ENCODE results near the gene MTA3.

Gene MTA3

GRCh38 chr2:42568401-42569115 is at the start of gene MTA3:
MTA3 (plus strand) TSS chr2:42568632; CDS start chr2:42568746, 114 bp downstream.
- Mint-ChIP-seq H3K27me3 (no peaks in the 10 kb centered on the region), H3K27ac (peak within 1 kb of the TSS; percentile 92), H3K4me1 (peaks cover 27% of the 10 kb centered on the region), H3K9me3 (no peaks in the 10 kb centered on the region), H3K4me3 (peak within 1 kb of the TSS; percentile 93), H3K36me3 (peaks cover 2% of the 10 kb centered on the region)
- peak; percentile 48 to 63 for DNase-seq (ENCODE audit: low spot score in 2 of 2)
- peak; percentile 64 for ATAC-seq (ENCODE audit: low read depth)

GRCh38 chr2:42519624-42520023 is 48.8 kb upstream of the MTA3 start:
- DNase-seq (ENCODE audit: low spot score in 2 of 2): no peak
- Mint-ChIP-seq H3K36me3 (no peaks in the 10 kb centered on the region), H3K27me3 (no peaks in the 10 kb centered on the region), H3K4me1 (peaks cover 2% of the 10 kb centered on the region), H3K27ac (no peak overlapping the region), H3K9me3 (peaks cover 2% of the 10 kb centered on the region), H3K4me3 (no peak overlapping the region)
- ATAC-seq (ENCODE audit: low read depth): no peak

GRCh38 chr2:42522035-42522434 is 46.4 kb upstream of the MTA3 start:
- no peak overlapping the region for H3K27ac Mint-ChIP-seq
- no peaks in the 10 kb centered on the region for H3K27me3 Mint-ChIP-seq
- DNase-seq (ENCODE audit: low spot score in 2 of 2) (no peak), ATAC-seq (ENCODE audit: low read depth) (no peak)
- H3K4me3 Mint-ChIP-seq: no peak overlapping the region
- H3K9me3 Mint-ChIP-seq: peaks cover 2% of the 10 kb centered on the region
- peaks cover 4% of the 10 kb centered on the region for H3K4me1 Mint-ChIP-seq
- no peaks in the 10 kb centered on the region for H3K36me3 Mint-ChIP-seq

GRCh38 chr2:42523341-42523740 is 45.1 kb upstream of the MTA3 start:
- H3K36me3 Mint-ChIP-seq: no peaks in the 10 kb centered on the region
- ATAC-seq (ENCODE audit: low read depth): no peak
- no peaks in the 10 kb centered on the region for H3K27me3 Mint-ChIP-seq
- H3K4me3 Mint-ChIP-seq: no peak overlapping the region
- no peak for DNase-seq (ENCODE audit: low spot score in 2 of 2)
- peaks cover 4% of the 10 kb centered on the region for H3K4me1 Mint-ChIP-seq
- H3K9me3 Mint-ChIP-seq: peaks cover 2% of the 10 kb centered on the region
- no peak overlapping the region for H3K27ac Mint-ChIP-seq

GRCh38 chr2:42532397-42532796 is 36.0 kb upstream of the MTA3 start:
- H3K27me3 Mint-ChIP-seq: peaks cover 2% of the 10 kb centered on the region
- peaks cover 2% of the 10 kb centered on the region for H3K36me3 Mint-ChIP-seq
- peaks cover 2% of the 10 kb centered on the region for H3K9me3 Mint-ChIP-seq
- no peaks in the 10 kb centered on the region for H3K4me1 Mint-ChIP-seq
- H3K27ac Mint-ChIP-seq: no peak overlapping the region
- ATAC-seq (ENCODE audit: low read depth) (no peak), DNase-seq (ENCODE audit: low spot score in 2 of 2) (no peak)
- no peak overlapping the region for H3K4me3 Mint-ChIP-seq

- Mint-ChIP-seq H3K4me1 (no peaks in the 10 kb centered on the region), H3K4me3 (no peak overlapping the region), H3K27ac (no peak overlapping the region), H3K9me3 (peaks cover 4% of the 10 kb centered on the region), H3K36me3 (peaks cover 2% of the 10 kb centered on the region), H3K27me3 (peaks cover 2% of the 10 kb centered on the region)
- ATAC-seq (ENCODE audit: low read depth) (no peak), DNase-seq (ENCODE audit: low spot score in 2 of 2) (no peak)
Observed at GRCh38 chr2:42537493-42537892, 30.9 kb upstream of the MTA3 start.

GRCh38 chr2:42542871-42543270 is 25.6 kb upstream of the MTA3 start:
- DNase-seq (ENCODE audit: low spot score in 2 of 2): no peak
- ATAC-seq (ENCODE audit: low read depth): no peak
- H3K27ac Mint-ChIP-seq: no peak overlapping the region
- no peaks in the 10 kb centered on the region for H3K36me3 Mint-ChIP-seq
- H3K4me3 Mint-ChIP-seq: no peak overlapping the region
- peaks cover 3% of the 10 kb centered on the region for H3K9me3 Mint-ChIP-seq
- peaks cover 5% of the 10 kb centered on the region for H3K4me1 Mint-ChIP-seq
- H3K27me3 Mint-ChIP-seq: no peaks in the 10 kb centered on the region

GRCh38 chr2:42545023-42545721 is 23.3 kb upstream of the MTA3 start:
- no peaks in the 10 kb centered on the region for H3K27me3 Mint-ChIP-seq
- DNase-seq (ENCODE audit: low spot score in 2 of 2): no peak
- H3K4me3 Mint-ChIP-seq: no peak overlapping the region
- H3K4me1 Mint-ChIP-seq: peaks cover 7% of the 10 kb centered on the region
- H3K36me3 Mint-ChIP-seq: no peaks in the 10 kb centered on the region
- H3K27ac Mint-ChIP-seq: no peak overlapping the region
- no peak for ATAC-seq (ENCODE audit: low read depth)
- no peaks in the 10 kb centered on the region for H3K9me3 Mint-ChIP-seq

GRCh38 chr2:42545841-42546390 is 22.5 kb upstream of the MTA3 start:
- H3K9me3 Mint-ChIP-seq: no peaks in the 10 kb centered on the region
- no peak overlapping the region for H3K27ac Mint-ChIP-seq
- DNase-seq (ENCODE audit: low spot score in 2 of 2): no peak
- no peak for ATAC-seq (ENCODE audit: low read depth)
- no peak overlapping the region for H3K4me3 Mint-ChIP-seq
- no peaks in the 10 kb centered on the region for H3K36me3 Mint-ChIP-seq
- H3K27me3 Mint-ChIP-seq: no peaks in the 10 kb centered on the region
- peaks cover 7% of the 10 kb centered on the region for H3K4me1 Mint-ChIP-seq

GRCh38 chr2:42547014-42547413 is 21.4 kb upstream of the MTA3 start:
- peaks cover 1% of the 10 kb centered on the region for H3K27me3 Mint-ChIP-seq
- H3K9me3 Mint-ChIP-seq: no peaks in the 10 kb centered on the region
- peak overlapping the region; percentile 56 for H3K4me3 Mint-ChIP-seq
- peak; percentile 15 to 47 for DNase-seq (ENCODE audit: low spot score in 2 of 2)
- H3K36me3 Mint-ChIP-seq: no peaks in the 10 kb centered on the region
- ATAC-seq (ENCODE audit: low read depth): peak; percentile 99
- peak overlapping the region; percentile 86 for H3K27ac Mint-ChIP-seq
- peaks cover 7% of the 10 kb centered on the region for H3K4me1 Mint-ChIP-seq

GRCh38 chr2:42547446-42548295 is 20.8 kb upstream of the MTA3 start:
- peak overlapping the region; percentile 56 for H3K4me3 Mint-ChIP-seq
- H3K27me3 Mint-ChIP-seq: peaks cover 1% of the 10 kb centered on the region
- H3K27ac Mint-ChIP-seq: peak overlapping the region; percentile 86
- H3K4me1 Mint-ChIP-seq: peaks cover 7% of the 10 kb centered on the region
- H3K36me3 Mint-ChIP-seq: no peaks in the 10 kb centered on the region
- ATAC-seq (ENCODE audit: low read depth) (no peak), DNase-seq (ENCODE audit: low spot score in 2 of 2) (no peak)
- no peaks in the 10 kb centered on the region for H3K9me3 Mint-ChIP-seq

GRCh38 chr2:42550870-42551269 is 17.6 kb upstream of the MTA3 start:
- no peak overlapping the region for H3K4me3 Mint-ChIP-seq
- peaks cover 1% of the 10 kb centered on the region for H3K27me3 Mint-ChIP-seq
- peaks cover 7% of the 10 kb centered on the region for H3K4me1 Mint-ChIP-seq
- no peaks in the 10 kb centered on the region for H3K36me3 Mint-ChIP-seq
- DNase-seq (ENCODE audit: low spot score in 2 of 2) (no peak), ATAC-seq (ENCODE audit: low read depth) (no peak)
- no peaks in the 10 kb centered on the region for H3K9me3 Mint-ChIP-seq
- no peak overlapping the region for H3K27ac Mint-ChIP-seq

GRCh38 chr2:42554392-42554791 is 14.0 kb upstream of the MTA3 start:
- H3K27ac Mint-ChIP-seq: no peak overlapping the region

More at GRCh38 chr2:42554392-42554791, 14.0 kb upstream of the MTA3 start:
- Mint-ChIP-seq H3K4me1 (peaks cover 2% of the 10 kb centered on the region), H3K27me3 (peaks cover 1% of the 10 kb centered on the region), H3K9me3 (no peaks in the 10 kb centered on the region), H3K36me3 (no peaks in the 10 kb centered on the region), H3K4me3 (no peak overlapping the region)
- ATAC-seq (ENCODE audit: low read depth) (no peak), DNase-seq (ENCODE audit: low spot score in 2 of 2) (no peak)

Data from memory B cell (primary cell).